Measurements from ENCODE around the gene PDGFD. TPM values are rescaled to one million over a fixed set of nuclear protein-coding genes. Genes with fewer than 3 reads are reported as not detected.

PDGFD gene
- total RNA-seq, 2 experiments from 2014 or later: 0.20 TPM; not detected in 1

DNA sequence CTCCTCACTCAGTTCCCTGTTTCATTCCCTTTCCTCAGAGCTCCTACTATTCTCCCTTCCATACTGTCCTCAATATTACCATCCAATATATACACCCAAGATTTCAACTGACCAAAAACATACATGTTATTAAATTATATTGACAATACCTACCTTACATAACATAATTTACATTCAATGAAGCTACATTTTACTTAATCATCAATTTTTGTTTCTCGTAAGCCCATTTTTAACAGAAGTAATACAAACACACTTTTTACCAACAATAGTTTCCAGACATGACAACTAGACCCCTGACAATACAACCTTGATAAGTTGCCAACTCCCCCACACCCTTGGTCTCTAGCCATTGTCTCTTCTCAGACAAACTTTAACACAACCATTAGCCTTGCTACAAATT lies 273.3 kb downstream of the PDGFD start:
- ChIA-PET POLR2A (no interaction called here), CTCF (no interaction called here)
- Mint-ChIP-seq H3K4me3 (no peak overlapping the region), H3K4me1 (ENCODE audit: low read depth) (no peaks in the 10 kb centered on the region), H3K27me3 (no peaks in the 10 kb centered on the region), H3K9me3 (peaks cover 11% of the 10 kb centered on the region), H3K27ac (no peak overlapping the region), H3K36me3 (ENCODE audit: low read depth) (no peaks in the 10 kb centered on the region)
- ATAC-seq (no peak), DNase-seq (no peak)
- TF ChIP-seq CTCF (IDR thresholded peaks at IDR 0.05): no peak
- intact Hi-C loops (cut with micrococcal nuclease): no loop called here

GRCh38 chr11:103889679-103890078 lies 274.3 kb downstream of the PDGFD start:
- Mint-ChIP-seq H3K4me1 (ENCODE audit: low read depth) (no peaks in the 10 kb centered on the region), H3K27ac (no peak overlapping the region), H3K27me3 (no peaks in the 10 kb centered on the region), H3K4me3 (no peak overlapping the region), H3K36me3 (ENCODE audit: low read depth) (no peaks in the 10 kb centered on the region), H3K9me3 (peaks cover 11% of the 10 kb centered on the region)
- CTCF ChIA-PET: no interaction called here
- POLR2A ChIA-PET: no interaction called here
- ATAC-seq (no peak), DNase-seq (no peak)
- intact Hi-C loops (cut with micrococcal nuclease): no loop called here
- no peak for TF ChIP-seq CTCF (IDR thresholded peaks at IDR 0.05)

GRCh38 chr11:103888541-103888951 lies 275.4 kb downstream of the PDGFD start:
- no peaks in the 10 kb centered on the region for H3K4me1 Mint-ChIP-seq (ENCODE audit: low read depth)
- intact Hi-C loops (cut with micrococcal nuclease): no loop called here
- H3K36me3 Mint-ChIP-seq (ENCODE audit: low read depth): no peaks in the 10 kb centered on the region
- H3K4me3 Mint-ChIP-seq: no peak overlapping the region
- POLR2A ChIA-PET: no interaction called here
- H3K9me3 Mint-ChIP-seq: peaks cover 11% of the 10 kb centered on the region
- no peak for TF ChIP-seq CTCF (IDR thresholded peaks at IDR 0.05)
- H3K27ac Mint-ChIP-seq: no peak overlapping the region
- H3K27me3 Mint-ChIP-seq: no peaks in the 10 kb centered on the region
- ATAC-seq: no peak
- no peak for DNase-seq
- CTCF ChIA-PET: no interaction called here

- ChIA-PET POLR2A (no interaction called here), CTCF (no interaction called here)
- no peaks in the 10 kb centered on the region for H3K36me3 Mint-ChIP-seq (ENCODE audit: low read depth)
- intact Hi-C loops (cut with micrococcal nuclease): no loop called here
- peaks cover 11% of the 10 kb centered on the region for H3K9me3 Mint-ChIP-seq
- DNase-seq (no peak), ATAC-seq (no peak)
- no peaks in the 10 kb centered on the region for H3K27me3 Mint-ChIP-seq
- H3K4me1 Mint-ChIP-seq (ENCODE audit: low read depth): no peaks in the 10 kb centered on the region
- no peak overlapping the region for H3K27ac Mint-ChIP-seq
- H3K4me3 Mint-ChIP-seq: no peak overlapping the region
- TF ChIP-seq CTCF (IDR thresholded peaks at IDR 0.05): no peak
Measured at GRCh38 chr11:103887001-103887658, 276.8 kb downstream of the PDGFD start.

- no peak for TF ChIP-seq CTCF (IDR thresholded peaks at IDR 0.05)
- DNase-seq: no peak
- no peaks in the 10 kb centered on the region for H3K4me1 Mint-ChIP-seq (ENCODE audit: low read depth)
- H3K27me3 Mint-ChIP-seq: no peaks in the 10 kb centered on the region
- H3K9me3 Mint-ChIP-seq: no peaks in the 10 kb centered on the region
- intact Hi-C loops (cut with micrococcal nuclease): no loop called here
- CTCF ChIA-PET: no interaction called here
- H3K4me3 Mint-ChIP-seq: no peak overlapping the region
- POLR2A ChIA-PET: no interaction called here
- no peaks in the 10 kb centered on the region for H3K36me3 Mint-ChIP-seq (ENCODE audit: low read depth)
- no peak for ATAC-seq
- no peak overlapping the region for H3K27ac Mint-ChIP-seq
Measured at GRCh38 chr11:103883856-103884255, 280.1 kb downstream of the PDGFD start.
